Common myeloid progenitor, CD34-positive (primary cell): ENCODE data around the gene SLC43A2.

ENCODE experiments used
- CTCF ChIA-PET: fragments of 350-600 bp; sonication (Branson Sonifier 250); formaldehyde crosslinking; loops from one replicate; lab custom pipeline; 2021; ENCODE audit warnings: antibody characterized with exemption; lab: Charles Lee
- POLR2A ChIA-PET: fragments of 350-600 bp; sonication (Branson Sonifier 250); formaldehyde crosslinking; loops from one replicate; lab custom pipeline; 2021; ENCODE audit warnings: antibody characterized with exemption; lab: Charles Lee
- DNase-seq, 3 donors: peaks; one replicate each; pipeline versions ENCODE4 v3.0.0 to v3.0.0-alpha.2; 2013
- H3K27ac ChIP-seq, 2 experiments: 1 replicate in 1 of 2; 2 replicates in 1 of 2; pipeline ENCODE4 v1.7.0; 2013; ENCODE audit warnings: inconsistent platforms in 2 of 2, low read length in 2 of 2, mild to moderate bottlenecking in 2 of 2, low read depth in 1 of 2, moderate library complexity in 1 of 2; ENCODE audit not compliant: severe bottlenecking in 2 of 2, insufficient read depth in 1 of 2, poor library complexity in 1 of 2
- H3K27me3 ChIP-seq, 5 experiments: replicated peaks in 2 of 5; 1 replicate in 3 of 5; 2 replicates in 2 of 5; pipeline versions ENCODE4 v1.6.1 to v1.7.0; 2013; ENCODE audit warnings: low read length in 4 of 5, mild to moderate bottlenecking in 2 of 5, moderate library complexity in 2 of 5, inconsistent platforms in 1 of 5; ENCODE audit not compliant: insufficient read depth in 5 of 5, control insufficient read depth in 4 of 5
- H3K36me3 ChIP-seq, 4 experiments: 1 replicate in 2 of 4; 2 replicates in 2 of 4; pipeline versions ENCODE4 v1.6.1 to v1.7.0; 2013; ENCODE audit warnings: low read length in 3 of 4, control low read depth in 1 of 4, mild to moderate bottlenecking in 1 of 4; ENCODE audit not compliant: control insufficient read depth in 4 of 4, insufficient read depth in 4 of 4
- H3K4me1 ChIP-seq, 4 experiments: 1 replicate in 3 of 4; 2 replicates in 1 of 4; pipeline versions ENCODE4 v1.6.1 to v1.7.1; 2013; ENCODE audit warnings: low read length in 3 of 4, mild to moderate bottlenecking in 3 of 4, control low read depth in 1 of 4, inconsistent platforms in 1 of 4, moderate library complexity in 1 of 4; ENCODE audit not compliant: control insufficient read depth in 4 of 4, insufficient read depth in 4 of 4; ENCODE audit errors: control extremely low read depth in 1 of 4
- H3K4me3 ChIP-seq, 7 experiments: 1 replicate in 4 of 7; 2 replicates in 3 of 7; pipeline versions ENCODE4 v1.5.1 to v1.7.0; 2013; ENCODE audit warnings: mild to moderate bottlenecking in 7 of 7, low read length in 6 of 7, moderate library complexity in 6 of 7, inconsistent platforms in 2 of 7, low read depth in 2 of 7, control low read depth in 1 of 7; ENCODE audit not compliant: insufficient read depth in 4 of 7, control insufficient read depth in 1 of 7; ENCODE audit errors: extremely low read depth in 1 of 7
- H3K9me3 ChIP-seq, 5 experiments: 1 replicate in 4 of 5; 2 replicates in 1 of 5; pipeline versions ENCODE4 v1.6.1 to v1.7.1; 2013; ENCODE audit warnings: low read length in 4 of 5, mild to moderate bottlenecking in 2 of 5, inconsistent platforms in 1 of 5, low read depth in 1 of 5, moderate library complexity in 1 of 5; ENCODE audit not compliant: control insufficient read depth in 4 of 5, insufficient read depth in 2 of 5; ENCODE audit errors: control extremely low read depth in 1 of 5
- WGBS: methylation state at CpG from one replicate; pipeline ENCODE4 v1.1.5; 2013; ENCODE audit not compliant: insufficient coverage; 5-methylcytosine and 5-hydroxymethylcytosine counted together

The SLC43A2 gene

GRCh38 chr17:1638171-1638590 lies 9.5 kb upstream of the SLC43A2 start:
- Histone ChIP-seq H3K9me3 (no peaks in the 10 kb centered on the region), H3K36me3 (peaks cover 0 to 61% (median 41%) of the 10 kb centered on the region in 4 experiments), H3K27me3 (no peaks in the 10 kb centered on the region), H3K4me1 (no peaks in the 10 kb centered on the region), H3K4me3 (no peak overlapping the region), H3K27ac (no peak overlapping the region)
- 80% methylated on average over 16 of the region's 17 CpGs for WGBS
- no peak for DNase-seq
- CTCF ChIA-PET = interaction anchor here (1.0 kb wide), 1 partner anchor 10 kb away, joined by 3 read pairs; no protein-coding TSS in a partner anchor
- POLR2A ChIA-PET = no interaction called here

GRCh38 chr17:1636732-1637285 lies 8.2 kb upstream of the SLC43A2 start:
- H3K4me1 ChIP-seq = no peaks in the 10 kb centered on the region
- WGBS = 95% methylated on average over 15 of the region's 15 CpGs
- CTCF ChIA-PET = interaction anchor here (0.7 to 1.2 kb wide), 4 partner anchors 12 to 65 kb away, joined by 3 to 8 read pairs (median 3); partner anchors contain the start of gene RILP
- peaks cover 0 to 61% (median 41%) of the 10 kb centered on the region in 4 experiments for H3K36me3 ChIP-seq
- H3K4me3 ChIP-seq = no peak overlapping the region
- no peaks in the 10 kb centered on the region for H3K9me3 ChIP-seq
- no peak overlapping the region for H3K27ac ChIP-seq
- no peak for DNase-seq
- POLR2A ChIA-PET = interaction anchor here (0.6 kb wide), 1 partner anchor 277 kb away, joined by 4 read pairs; no protein-coding TSS in a partner anchor
- H3K27me3 ChIP-seq = no peaks in the 10 kb centered on the region

- peaks cover 0 to 5% (median 2%) of the 10 kb centered on the region in 4 experiments for H3K4me1 ChIP-seq
- 97% methylated on average over 8 of the region's 10 CpGs for whole genome bisulfite sequencing
- no peak for DNase-seq
- no peak overlapping the region for H3K27ac ChIP-seq
- H3K9me3 ChIP-seq = no peaks in the 10 kb centered on the region
- ChIA-PET POLR2A (interaction anchor here (0.6 kb wide), 2 partner anchors 87 to 278 kb away, joined by 4 to 5 read pairs; no protein-coding TSS in a partner anchor), CTCF (interaction anchor here (0.7 to 1.4 kb wide), 5 partner anchors 9 to 69 kb away, joined by 3 to 5 read pairs (median 3); no protein-coding TSS in a partner anchor)
- H3K4me3 ChIP-seq = no peak overlapping the region
- H3K36me3 ChIP-seq = peaks cover 0 to 58% (median 40%) of the 10 kb centered on the region in 4 experiments
- H3K27me3 ChIP-seq = no peaks in the 10 kb centered on the region
Observed at GRCh38 chr17:1635675-1636465, 7.2 kb upstream of the SLC43A2 start.

GRCh38 chr17:1634841-1635650 lies 6.4 kb upstream of the SLC43A2 start:
- POLR2A ChIA-PET = interaction anchor here (0.6 kb wide), 1 partner anchor 87 kb away, joined by 5 read pairs; no protein-coding TSS in a partner anchor
- Histone ChIP-seq H3K27ac (no peak overlapping the region), H3K4me1 (peaks cover 0 to 7% (median 5%) of the 10 kb centered on the region in 4 experiments), H3K27me3 (no peaks in the 10 kb centered on the region), H3K4me3 (no peak overlapping the region), H3K36me3 (peaks cover 0 to 51% (median 37%) of the 10 kb centered on the region in 4 experiments), H3K9me3 (no peaks in the 10 kb centered on the region)
- no peak for DNase-seq
- WGBS = 97% methylated on average over 39 of the region's 45 CpGs
- CTCF ChIA-PET = interaction anchor here (1.0 to 11.2 kb wide), 4 partner anchors 9 to 68 kb away, joined by 3 to 225 read pairs (median 4); no protein-coding TSS in a partner anchor

- H3K27ac ChIP-seq = no peak overlapping the region
- peaks cover 3 to 48% (median 39%) of the 10 kb centered on the region in 4 experiments for H3K4me1 ChIP-seq
- H3K36me3 ChIP-seq = peaks cover 0 to 14% (median 11%) of the 10 kb centered on the region in 4 experiments
- no peaks in the 10 kb centered on the region for H3K27me3 ChIP-seq
- no peak for DNase-seq
- H3K4me3 ChIP-seq = no peak overlapping the region
- no peaks in the 10 kb centered on the region for H3K9me3 ChIP-seq
- CTCF ChIA-PET = interaction anchor here (0.6 to 11.2 kb wide), 21 partner anchors 13 to 371 kb away, joined by 3 to 225 read pairs (median 4); partner anchors contain the start of genes RILP and SCARF1
- WGBS = 100% methylated on average over 4 of the region's 4 CpGs
- POLR2A ChIA-PET = interaction anchor here (0.6 to 4.1 kb wide), 4 partner anchors 14 to 56 kb away, joined by 3 to 40 read pairs (median 4); partner anchors contain the start of gene SCARF1
Observed at GRCh38 chr17:1630662-1631061, 2.0 kb upstream of the SLC43A2 start.
